ENCODE results near the gene ERVFRD-1.

ERVFRD-1 gene, protein sequence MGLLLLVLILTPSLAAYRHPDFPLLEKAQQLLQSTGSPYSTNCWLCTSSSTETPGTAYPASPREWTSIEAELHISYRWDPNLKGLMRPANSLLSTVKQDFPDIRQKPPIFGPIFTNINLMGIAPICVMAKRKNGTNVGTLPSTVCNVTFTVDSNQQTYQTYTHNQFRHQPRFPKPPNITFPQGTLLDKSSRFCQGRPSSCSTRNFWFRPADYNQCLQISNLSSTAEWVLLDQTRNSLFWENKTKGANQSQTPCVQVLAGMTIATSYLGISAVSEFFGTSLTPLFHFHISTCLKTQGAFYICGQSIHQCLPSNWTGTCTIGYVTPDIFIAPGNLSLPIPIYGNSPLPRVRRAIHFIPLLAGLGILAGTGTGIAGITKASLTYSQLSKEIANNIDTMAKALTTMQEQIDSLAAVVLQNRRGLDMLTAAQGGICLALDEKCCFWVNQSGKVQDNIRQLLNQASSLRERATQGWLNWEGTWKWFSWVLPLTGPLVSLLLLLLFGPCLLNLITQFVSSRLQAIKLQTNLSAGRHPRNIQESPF

DNA sequence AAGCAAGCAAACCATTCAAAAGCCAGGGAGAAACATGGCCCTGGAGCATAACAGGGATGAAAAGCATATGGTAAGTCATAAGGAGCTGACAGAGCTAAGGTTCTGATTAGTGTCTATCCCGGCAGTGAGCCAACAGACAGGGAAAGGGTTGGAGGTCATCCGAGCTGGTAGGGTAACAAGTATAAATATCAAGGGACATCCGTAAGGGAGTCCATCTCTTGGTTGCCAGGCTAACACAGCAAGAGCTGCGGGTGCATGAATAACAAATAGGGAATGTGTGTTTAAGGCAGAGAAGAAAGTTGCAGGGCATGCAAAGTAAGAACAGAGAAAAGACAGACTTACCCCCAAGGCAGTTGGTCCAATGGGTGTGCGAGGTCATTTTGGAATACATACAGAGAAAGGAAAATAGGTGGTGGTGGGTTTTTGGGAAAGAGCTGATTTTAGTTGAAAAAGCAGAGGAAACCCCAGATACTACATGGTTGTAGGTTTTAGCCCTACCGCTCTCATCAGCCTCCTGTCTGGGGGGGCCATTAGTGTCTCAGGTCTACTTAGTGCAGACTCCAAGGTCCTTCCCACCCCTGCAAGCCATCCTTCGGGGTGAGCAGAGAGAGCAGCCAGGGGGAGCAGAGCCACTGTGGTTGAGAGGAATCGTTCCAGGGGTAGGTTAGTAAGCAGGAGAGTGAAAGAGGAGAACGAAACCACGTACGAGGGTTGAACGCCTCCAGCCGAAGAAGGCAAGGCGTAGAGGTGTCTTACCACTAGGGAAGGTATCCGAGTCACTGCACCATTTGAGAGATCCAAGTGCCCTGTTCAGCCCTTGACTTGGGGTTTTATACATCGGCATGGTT lies at the start of gene ERVFRD-1:
Gene ERVFRD-1 (minus strand): TSS at position 805 of the 848 bp plus-strand sequence. CDS start 6,415 bp downstream, outside the sequence.
- DNase-seq (ENCODE audit: low read depth in 2 of 2) = no peak

DNA sequence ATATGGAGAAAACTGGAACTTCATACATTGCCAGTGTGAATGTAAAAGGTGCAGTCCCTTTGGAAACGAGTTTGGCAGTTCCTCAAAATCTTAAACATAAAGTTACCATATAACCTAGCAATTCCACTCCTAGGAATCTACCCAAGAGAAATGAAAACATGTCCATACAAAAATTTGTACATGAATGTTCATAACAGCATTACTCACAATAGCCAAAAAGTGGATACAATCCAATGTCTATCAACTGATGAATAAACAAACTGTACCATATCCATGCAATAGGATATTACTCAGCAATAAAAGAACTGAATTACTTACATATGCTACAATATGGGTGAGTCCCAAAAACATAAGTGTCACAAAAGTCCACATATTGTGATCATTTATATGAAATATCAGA lies 48.7 kb upstream of the ERVFRD-1 start:
- DNase-seq (ENCODE audit: low read depth in 2 of 2) = no peak

DNA sequence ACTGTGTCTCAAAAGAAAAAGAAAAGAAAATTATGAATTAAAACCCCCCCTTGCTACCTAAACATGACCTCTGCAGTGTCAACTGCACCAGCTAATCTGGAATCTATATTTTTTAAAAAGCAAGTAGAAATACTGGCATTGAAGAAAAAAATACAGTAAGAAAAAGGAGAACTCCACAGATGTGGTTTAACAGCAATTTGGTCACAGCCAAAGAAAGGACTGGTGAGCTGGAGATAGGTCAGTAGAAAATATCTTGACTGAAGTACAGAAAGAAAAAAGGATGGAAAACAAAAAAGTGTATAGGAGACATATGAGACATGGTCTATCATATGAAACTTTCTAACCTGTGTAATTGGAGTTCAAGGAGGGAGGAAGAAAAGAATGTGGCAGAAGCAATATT lies 44.1 kb upstream of the ERVFRD-1 start:
- DNase-seq (ENCODE audit: low read depth in 2 of 2) = no peak

DNA sequence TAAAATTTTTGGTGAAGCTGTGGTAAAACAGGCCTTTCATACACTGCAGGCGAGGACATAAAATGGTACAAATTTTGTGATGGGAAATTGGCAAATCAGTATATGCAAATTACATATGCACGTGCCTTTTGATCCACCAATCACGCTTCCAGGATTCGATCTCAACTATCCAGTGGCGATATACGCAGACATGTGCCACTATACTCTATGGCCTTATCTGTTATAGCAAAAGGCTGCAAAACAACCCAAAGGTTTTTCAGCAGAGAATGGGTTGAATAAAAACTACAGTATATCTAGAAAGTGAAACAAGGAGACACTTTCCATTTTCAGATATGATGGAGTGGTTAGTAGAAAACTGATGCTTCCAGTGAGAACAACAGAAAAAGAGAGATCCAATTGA lies 41.9 kb upstream of the ERVFRD-1 start:
- no peak for DNase-seq (ENCODE audit: low read depth in 2 of 2)

DNA sequence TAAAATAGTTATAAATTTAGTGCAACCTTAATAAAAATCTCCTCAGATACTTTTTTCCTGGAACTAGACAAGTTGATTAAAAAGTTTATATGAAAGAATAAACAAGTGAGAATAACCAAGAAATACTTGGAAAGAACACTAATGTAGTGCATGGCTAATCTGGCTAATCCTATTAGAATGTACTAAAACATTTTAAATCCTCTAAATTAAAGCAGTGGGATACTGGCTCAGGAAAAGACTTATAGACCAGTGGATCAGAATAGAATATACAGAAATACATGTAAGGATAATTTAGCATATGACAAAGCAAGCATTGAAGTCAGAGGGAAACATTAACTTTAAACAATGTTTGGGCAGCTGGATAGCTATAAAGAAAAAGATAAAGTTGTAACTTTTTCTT lies 41.1 kb upstream of the ERVFRD-1 start:
- no peak for DNase-seq (ENCODE audit: low read depth in 2 of 2)

DNA sequence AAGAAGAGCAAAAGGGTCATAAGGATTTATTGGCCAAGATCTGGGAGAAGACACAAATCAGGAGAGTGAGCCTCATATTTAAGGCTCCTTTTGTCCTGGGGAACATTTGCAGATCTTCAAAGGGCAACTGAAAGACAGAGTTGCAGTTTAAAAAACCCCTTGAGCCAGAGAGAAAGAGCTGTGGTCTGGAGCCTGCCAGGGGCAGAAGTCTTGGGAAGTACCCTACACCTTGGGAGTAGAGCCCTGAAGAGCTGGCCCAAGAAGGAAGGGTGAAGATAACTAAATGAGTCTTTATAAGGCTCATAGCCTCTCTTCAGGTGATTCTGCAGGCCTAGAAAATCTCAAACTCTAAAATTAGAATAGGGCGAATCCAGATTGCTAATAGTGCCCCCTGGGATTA lies 40.0 kb upstream of the ERVFRD-1 start:
- DNase-seq (ENCODE audit: low read depth in 2 of 2) = no peak

DNA sequence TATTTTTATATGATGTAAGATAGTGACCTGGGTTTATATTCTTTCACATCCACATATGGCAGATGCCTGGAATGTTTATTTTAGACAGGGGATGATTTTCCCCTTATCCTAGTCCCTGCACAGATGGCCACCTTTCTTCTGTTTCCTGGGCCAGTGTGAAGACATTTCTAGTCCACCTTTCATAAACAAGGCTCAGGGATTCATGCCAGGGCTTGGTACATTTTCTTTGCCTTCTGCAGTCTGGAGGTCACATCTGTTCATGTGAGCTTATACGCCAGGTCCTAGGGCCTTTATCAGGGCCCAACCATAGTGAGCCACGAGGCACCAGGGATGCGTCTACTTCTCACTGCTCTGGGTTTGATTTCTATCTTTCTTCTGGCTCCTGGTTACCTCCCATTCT lies 38.0 kb upstream of the ERVFRD-1 start:
- no peak for DNase-seq (ENCODE audit: low read depth in 2 of 2)

DNA sequence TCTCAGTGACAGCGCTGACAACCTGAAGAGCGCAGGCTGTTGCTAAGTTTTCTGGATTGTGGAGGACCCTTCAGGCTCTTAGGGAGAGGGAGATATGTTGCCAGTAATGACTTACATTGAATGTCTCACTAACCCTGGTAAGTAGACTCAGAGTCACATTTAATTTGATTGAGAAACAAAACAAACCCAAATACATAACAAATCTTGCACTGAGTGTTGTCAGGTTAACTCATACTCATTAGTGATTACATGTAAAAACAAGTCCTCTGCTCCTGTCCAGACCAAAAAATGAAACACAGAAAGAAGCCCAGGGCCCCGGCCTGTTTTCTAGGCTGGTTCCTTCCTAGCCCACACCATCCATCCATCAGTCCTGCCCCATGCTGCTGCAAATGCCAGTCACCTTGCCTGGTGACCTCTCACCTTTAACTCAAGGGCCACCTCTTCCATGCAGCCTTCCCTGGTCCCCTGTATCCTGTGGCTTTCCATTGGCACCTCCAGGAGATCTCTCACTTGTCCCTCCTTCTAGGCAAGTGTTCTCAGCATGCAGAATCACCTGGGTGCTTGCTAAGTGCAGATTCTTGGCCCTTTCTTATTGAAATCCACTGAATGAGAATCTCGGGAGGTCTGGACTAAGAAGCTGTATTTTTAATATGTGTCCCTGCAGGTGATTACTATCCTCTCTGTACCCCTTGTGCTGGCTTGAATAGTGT lies 34.7 kb upstream of the ERVFRD-1 start:
- DNase-seq (ENCODE audit: low read depth in 2 of 2) = no peak

DNA sequence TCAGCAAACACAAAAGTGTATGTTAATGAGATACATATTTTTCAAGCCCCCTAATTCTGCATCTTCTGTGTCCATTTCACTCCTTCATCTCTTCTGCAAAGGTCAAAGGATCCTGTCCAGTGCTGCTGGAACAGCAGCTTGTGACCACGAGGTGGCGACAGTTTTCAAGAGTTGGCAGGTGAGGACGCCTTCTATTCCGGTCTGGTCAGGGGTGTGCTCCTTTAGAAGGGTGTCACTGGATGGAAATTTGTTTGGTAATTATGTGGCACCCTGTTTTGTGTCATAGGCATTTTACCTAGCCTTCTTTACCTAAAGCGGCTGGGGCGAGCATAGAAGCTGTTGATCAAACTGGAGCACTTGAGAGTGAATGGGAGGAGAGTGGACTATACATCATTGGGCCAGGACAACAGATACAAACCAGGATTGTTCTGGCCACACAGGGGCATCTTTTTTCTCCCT lies 32.9 kb upstream of the ERVFRD-1 start:
- DNase-seq (ENCODE audit: low read depth in 2 of 2) = peak; percentile 39 to 45

DNA sequence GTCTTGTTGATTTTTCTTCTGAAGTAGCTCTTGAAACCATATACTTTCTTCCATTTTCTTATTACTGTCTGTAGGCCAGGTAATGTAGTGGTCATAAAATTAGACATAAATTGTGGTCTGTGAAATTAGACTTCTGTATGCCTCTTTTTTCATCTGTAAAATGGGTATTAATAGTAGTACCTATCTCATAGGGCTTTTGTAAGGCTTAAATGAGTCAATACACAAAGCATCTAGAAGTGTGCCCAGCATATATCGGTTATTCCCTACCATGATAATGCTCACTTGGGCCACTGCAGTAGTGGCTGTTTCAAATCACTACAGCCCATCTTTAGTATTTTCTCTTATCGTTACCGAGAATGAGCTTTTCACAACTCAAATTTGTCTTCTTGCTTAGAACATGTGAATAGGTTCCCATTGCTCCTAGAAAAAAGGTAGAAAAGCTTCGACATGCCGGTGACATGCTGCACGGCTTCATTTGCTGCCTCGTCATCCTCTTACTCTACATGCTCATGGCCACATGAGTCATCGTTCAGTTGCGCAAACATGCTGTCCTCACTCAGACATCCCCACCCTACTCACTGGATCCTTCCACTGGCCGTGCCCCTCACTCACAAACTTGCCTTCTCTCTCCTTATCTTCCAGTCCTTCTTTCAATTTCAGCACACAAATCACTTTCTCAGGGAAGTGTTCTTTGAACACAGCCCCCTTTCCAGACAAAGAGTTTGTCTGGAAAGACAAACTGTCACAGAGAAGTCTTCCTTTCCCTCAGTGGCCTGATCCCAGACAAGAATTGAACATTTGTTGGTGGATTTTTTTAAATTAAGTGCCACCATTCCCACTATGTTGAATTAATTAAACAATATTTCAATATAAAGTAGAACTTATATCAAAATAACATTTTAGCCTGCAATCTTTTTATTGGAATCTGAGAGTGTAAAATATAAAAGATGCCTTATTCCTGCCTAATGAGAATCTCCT lies 32.2 kb upstream of the ERVFRD-1 start:
- DNase-seq (ENCODE audit: low read depth in 2 of 2) = no peak

DNA sequence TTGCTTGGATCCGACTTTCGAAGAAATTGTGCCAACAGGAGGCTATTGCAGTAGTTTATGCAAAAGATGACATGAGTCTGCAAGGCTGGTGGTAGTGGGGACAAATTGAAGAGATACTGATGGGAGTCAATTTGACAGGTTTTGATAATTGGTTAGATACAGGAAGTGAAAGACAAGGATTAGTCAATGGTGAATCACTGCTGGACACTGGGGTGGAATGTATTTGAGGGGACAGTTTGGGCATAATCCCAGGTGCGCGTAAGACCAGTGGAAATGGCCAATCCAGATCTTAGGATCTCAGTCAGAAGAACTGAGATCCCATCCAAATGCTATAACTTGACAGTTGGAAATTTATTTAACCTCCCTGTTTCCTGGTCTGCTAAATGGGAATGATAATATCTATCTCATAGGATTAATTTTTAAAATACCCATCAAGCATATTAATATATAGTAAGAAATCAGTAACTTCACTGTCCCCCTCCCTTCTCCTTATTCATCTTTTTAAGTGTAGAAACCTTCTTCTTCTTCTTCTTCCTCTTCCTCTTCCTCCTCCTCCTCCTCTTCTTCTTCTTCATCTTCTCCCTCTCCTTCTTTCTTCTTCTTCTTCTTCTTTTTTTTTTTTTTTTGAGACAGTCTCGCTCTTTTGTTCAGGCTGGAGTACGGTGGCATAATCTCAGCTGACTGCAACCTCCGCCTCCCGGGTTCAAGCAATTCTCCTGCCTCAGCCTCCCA lies 30.9 kb upstream of the ERVFRD-1 start:
- DNase-seq (ENCODE audit: low read depth in 2 of 2) = no peak

DNA sequence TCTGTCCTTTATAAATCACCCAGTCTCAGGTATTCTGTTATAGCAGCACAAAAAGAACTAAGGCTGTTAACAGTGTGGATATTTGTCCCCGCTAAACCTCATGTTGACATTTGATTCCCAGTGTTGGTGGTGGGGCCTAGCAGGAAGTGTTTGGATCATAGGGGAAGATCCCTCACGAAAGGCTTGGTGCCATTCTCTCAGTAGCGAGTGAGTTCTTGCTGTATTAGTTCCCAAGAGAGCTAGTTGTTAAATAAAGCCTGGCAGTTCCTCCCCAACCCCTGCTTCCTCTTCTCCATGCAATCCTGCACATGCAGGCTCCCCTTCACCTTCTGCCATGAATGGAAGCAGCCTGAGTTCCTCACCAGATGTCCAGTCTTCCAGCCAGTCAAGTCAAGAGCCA lies 29.8 kb upstream of the ERVFRD-1 start:
- no peak for DNase-seq (ENCODE audit: low read depth in 2 of 2)

DNA sequence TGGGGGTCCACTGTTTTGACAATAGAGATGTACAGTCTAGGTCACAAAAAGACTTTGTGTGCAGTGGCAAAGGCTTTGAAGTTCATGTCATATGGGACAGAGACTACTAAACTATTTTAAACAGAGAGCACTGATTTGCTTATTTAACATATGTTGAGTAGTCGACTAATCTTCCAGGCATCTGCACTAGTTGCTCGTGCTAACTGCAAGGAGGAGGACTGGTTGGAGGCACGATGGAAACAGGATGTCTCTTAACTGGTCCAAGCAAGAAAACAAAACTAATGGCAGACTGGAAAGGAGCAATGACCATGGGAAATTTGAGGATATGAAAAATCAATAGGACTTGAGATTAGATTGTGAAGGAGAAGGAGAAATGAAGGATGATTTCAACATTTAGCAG lies 28.5 kb upstream of the ERVFRD-1 start:
- no peak for DNase-seq (ENCODE audit: low read depth in 2 of 2)

DNA sequence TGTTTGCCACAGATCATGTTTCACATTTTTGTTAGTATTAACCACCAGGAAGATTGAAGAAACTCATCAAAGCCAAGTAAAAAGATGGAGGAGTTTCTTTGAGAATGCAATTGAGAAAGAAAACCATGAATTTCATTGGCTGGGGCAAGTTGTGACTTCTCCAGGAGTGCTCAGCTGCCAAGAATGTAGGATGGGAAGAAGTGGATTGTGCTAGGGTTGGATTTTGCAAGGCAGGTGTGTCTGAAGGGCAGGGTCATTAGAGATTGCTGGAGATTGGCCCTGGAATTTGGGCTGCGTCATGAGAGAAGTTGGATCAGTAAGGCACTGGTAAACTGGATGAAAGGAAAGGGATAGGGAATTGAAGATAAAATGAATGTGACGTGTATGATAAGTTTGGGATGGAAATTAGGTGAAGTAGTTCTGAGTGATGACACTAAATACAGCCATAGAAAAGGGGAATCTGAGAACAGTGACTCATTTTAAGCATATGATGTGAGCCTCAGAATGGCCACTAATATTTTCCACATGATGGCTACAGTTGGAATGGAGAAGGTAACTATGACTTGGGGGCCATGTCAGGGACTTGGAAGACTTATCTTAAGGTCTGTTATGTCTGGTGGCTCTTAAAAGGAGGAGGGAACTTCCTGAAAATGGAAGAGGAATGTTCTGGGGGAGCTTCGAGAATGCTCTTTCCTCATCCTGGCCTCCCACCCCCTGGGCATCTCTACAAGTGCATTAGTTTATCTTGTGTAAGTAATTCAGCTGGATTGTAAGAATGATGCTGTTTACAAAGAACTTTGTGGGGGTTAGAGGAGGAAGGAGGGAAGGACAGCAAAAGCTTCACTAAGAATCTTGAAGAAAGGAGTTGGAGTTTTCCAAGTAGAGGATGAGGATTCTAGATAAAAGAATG lies 27.8 kb upstream of the ERVFRD-1 start:
- no peak for DNase-seq (ENCODE audit: low read depth in 2 of 2)

DNA sequence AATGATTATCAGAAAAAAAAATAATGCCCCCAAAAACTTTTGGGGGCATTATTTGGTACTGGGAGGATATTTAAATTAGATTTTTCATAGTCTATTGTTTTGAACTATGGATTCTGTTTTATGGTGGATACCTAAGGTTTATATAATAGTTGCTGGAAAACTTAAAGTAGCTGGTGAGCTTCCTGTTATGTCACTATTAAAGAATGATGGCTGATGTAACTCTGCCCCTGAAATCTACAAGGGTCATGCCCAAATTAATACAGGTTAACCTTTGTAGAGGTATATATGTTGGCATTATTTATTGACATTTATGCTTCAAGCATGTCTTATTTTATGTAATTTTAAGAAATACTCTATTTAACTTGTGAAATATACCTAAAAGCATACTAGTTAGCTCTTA lies 25.3 kb upstream of the ERVFRD-1 start:
- DNase-seq (ENCODE audit: low read depth in 2 of 2) = no peak

DNA sequence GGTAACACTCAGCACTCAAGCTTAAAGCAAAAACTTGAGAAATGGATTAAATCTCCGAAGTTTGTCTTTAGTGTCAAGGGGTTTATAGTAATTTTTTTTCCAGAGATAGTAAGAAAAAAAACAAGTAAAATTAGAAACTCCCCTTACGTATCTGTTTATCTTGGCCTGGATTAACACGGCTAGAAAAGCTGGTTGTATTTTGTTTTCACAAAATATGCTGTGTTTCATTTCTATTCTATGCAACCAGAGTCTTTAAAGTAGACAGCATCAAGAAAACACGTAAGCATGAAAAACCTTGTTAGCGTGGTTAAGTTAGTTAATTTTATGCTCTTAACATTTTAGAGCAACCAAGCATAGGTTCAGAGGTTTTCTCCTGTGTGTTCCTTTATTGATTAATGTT lies 21.8 kb upstream of the ERVFRD-1 start:
- no peak for DNase-seq (ENCODE audit: low read depth in 2 of 2)

DNA sequence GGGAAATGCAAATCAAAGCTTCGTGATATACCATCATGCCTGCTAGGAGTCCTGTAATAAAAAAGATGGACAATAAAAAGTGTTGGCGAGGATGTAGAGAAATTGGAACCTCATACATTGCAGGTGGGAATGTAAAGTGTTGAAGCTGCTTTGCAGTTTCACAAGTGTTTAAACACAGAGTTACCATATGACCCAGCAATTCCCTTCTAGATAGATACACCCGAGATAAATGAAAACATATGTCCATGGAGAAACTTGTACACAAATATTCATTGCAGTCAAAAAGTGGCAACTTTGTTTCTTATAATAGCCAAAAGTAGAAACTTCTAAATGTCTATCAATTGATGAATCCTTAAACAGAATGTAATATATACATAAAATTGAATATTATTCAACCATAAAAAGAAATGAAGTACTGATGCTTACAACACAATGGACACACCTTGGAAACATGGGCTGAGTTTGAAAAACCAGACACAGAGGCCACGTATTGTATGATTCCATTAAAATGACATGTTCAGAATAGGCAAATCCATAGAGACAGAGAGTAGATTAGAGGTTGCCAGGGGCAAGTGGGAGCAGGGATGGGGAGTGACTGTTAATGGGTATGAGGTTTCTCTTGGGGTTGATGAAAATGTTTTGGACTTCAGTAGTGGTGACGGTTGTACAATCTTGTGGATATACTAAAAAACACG lies 20.8 kb upstream of the ERVFRD-1 start:
- no peak for DNase-seq (ENCODE audit: low read depth in 2 of 2)

DNA sequence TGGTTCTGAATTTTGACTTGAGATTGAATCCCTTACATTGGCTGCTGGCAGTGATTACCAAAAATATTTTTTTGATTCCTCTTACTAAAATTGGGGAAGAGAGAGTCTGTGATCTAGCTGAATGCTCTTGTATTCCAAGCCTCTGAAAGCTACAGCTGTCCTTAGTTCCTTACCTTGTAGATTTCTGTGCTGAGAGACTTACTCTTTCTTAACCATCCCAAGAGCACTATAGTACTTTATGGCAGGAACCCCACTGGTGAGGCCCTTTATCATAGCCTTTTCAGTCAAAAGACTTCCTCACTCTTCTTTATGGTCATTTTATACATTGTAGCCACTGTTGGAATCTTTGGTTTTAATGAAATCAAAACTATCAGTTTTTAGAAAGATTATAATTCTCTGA lies 19.1 kb upstream of the ERVFRD-1 start:
- DNase-seq (ENCODE audit: low read depth in 2 of 2) = no peak

Measured in stimulated activated CD8-positive, alpha-beta memory T cell treated with anti-CD3 and anti-CD28 coated beads, Interleukin-7, amount 100 ng/mL, for 1 hour (primary cell).